ENCODE results near the gene KHDRBS2. TPM values are rescaled to one million over a fixed set of nuclear protein-coding genes. Genes with fewer than 3 reads are reported as not detected.
A peak's percentile ranks its signal among the peaks of the same experiment; 100 is the strongest.

The KHDRBS2 gene
- polyA plus RNA-seq, 1 of the 3 experiments (the other 2 are of a cell fraction): not detected

- POLR2A ChIA-PET: no interaction called here
- H4K20me1 ChIP-seq (ENCODE audit: insufficient read depth): no peaks in the 10 kb centered on the region
- CTCF ChIA-PET: no interaction called here
Observed at GRCh38 chr6:61894536-61894935, 391.5 kb downstream of the KHDRBS2 start.

DNA sequence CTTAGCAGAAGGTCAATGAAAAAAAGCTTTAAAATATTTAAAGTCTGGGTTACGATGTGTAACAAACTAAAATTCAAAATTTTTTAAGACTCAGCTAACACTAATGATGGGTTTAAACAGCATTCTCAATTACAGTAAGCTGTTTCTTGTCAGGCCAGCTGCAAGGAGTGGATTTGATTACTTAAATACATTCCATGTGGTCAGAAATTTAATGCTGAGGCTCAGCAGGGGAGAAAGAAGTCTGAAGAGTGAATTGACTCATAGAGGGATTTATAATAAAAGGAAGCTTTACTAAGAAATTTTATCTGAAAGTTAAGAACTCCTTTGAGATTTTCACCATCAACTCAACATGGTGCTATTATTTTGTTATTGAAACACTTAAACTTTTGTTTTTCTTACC, 398.6 kb downstream of the KHDRBS2 start:
- Histone ChIP-seq H3F3A (replicated peaks; ENCODE audit: insufficient read depth) (no peaks in the 10 kb centered on the region), H3K36me3 (replicated peaks in 1 of 2; ENCODE audit: control insufficient read depth in 1 of 2, insufficient read depth in 2 of 2, low read length in 1 of 2) (no peaks in the 10 kb centered on the region), H3K9ac (no peak overlapping the region), H3K4me1 (ENCODE audit: control insufficient read depth in 1 of 2, insufficient read depth in 2 of 2, low read depth in 1 of 2, low read length in 1 of 2) (no peaks in the 10 kb centered on the region), H3K79me2 (ENCODE audit: insufficient read depth) (no peaks in the 10 kb centered on the region), H2AFZ (ENCODE audit: low read depth) (no peak overlapping the region), H4K20me1 (ENCODE audit: insufficient read depth) (no peaks in the 10 kb centered on the region), H3K27me3 (ENCODE audit: insufficient read depth) (no peaks in the 10 kb centered on the region), H3K27ac (ENCODE audit: low read depth in 2 of 2, low read length in 1 of 2) (no peak overlapping the region), H3K4me2 (no peak overlapping the region), H3K9me3 (no peaks in the 10 kb centered on the region), H3K9me2 (no peaks in the 10 kb centered on the region), H3K4me3 (ENCODE audit: low read depth in 2 of 2, low read length in 1 of 2) (no peak overlapping the region)
- POLR2A ChIA-PET: no interaction called here
- CTCF ChIA-PET: interaction anchor here (0.8 kb wide), 2 partner anchors 9 to 54 kb away, joined by 3 read pairs; no protein-coding TSS in a partner anchor
- WGBS (ENCODE audit: low lambda C conversion rate): 0% methylated on average over 1 of the region's 1 CpG
- DNase-seq: no peak
- TF ChIP-seq TCF12 (IDR thresholded peaks at IDR 0.05) (peak; percentile 30; the same call in 1 of the 2 replicates), TEAD4 (IDR thresholded peaks at IDR 0.05; ENCODE audit: borderline replicate concordance, insufficient read depth) (no peak)

More at GRCh38 chr6:61894536-61894935, 391.5 kb downstream of the KHDRBS2 start:
- Histone ChIP-seq H3K27ac (ENCODE audit: low read depth in 2 of 2, low read length in 1 of 2) (no peak overlapping the region), H3K4me1 (ENCODE audit: control insufficient read depth in 1 of 2, insufficient read depth in 2 of 2, low read depth in 1 of 2, low read length in 1 of 2) (no peaks in the 10 kb centered on the region), H3K9me2 (no peaks in the 10 kb centered on the region), H2AFZ (ENCODE audit: low read depth) (no peak overlapping the region), H3K36me3 (replicated peaks in 1 of 2; ENCODE audit: control insufficient read depth in 1 of 2, insufficient read depth in 2 of 2, low read length in 1 of 2) (no peaks in the 10 kb centered on the region), H3K9me3 (no peaks in the 10 kb centered on the region), H3K4me2 (no peak overlapping the region), H3K79me2 (ENCODE audit: insufficient read depth) (no peaks in the 10 kb centered on the region), H3K9ac (no peak overlapping the region), H3F3A (replicated peaks; ENCODE audit: insufficient read depth) (no peaks in the 10 kb centered on the region), H3K27me3 (ENCODE audit: insufficient read depth) (no peaks in the 10 kb centered on the region), H3K4me3 (ENCODE audit: low read depth in 2 of 2, low read length in 1 of 2) (no peak overlapping the region)
- no peak for DNase-seq
- WGBS (ENCODE audit: low lambda C conversion rate): under 1% methylated on average over 7 of the region's 9 CpGs
- TF ChIP-seq RFX5 (IDR thresholded peaks at IDR 0.05; ENCODE audit: low read length) (no peak), MXI1 (IDR thresholded peaks at IDR 0.05; ENCODE audit: low read depth, low read length) (no peak), FOXJ3 (CRISPR knock-in tag; IDR thresholded peaks at IDR 0.05) (no peak), POLR2AphosphoS5 (IDR thresholded peaks at IDR 0.05; ENCODE audit: low read depth, low read length) (no peak), MEF2A (IDR thresholded peaks at IDR 0.05; ENCODE audit: borderline replicate concordance, low read depth) (no peak)
- TF ChIP-seq, protein P1, sequence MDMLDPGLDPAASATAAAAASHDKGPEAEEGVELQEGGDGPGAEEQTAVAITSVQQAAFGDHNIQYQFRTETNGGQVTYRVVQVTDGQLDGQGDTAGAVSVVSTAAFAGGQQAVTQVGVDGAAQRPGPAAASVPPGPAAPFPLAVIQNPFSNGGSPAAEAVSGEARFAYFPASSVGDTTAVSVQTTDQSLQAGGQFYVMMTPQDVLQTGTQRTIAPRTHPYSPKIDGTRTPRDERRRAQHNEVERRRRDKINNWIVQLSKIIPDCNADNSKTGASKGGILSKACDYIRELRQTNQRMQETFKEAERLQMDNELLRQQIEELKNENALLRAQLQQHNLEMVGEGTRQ (IDR thresholded peaks at IDR 0.05; ENCODE audit: borderline replicate concordance, low read depth, low read length): no peak
- TF ChIP-seq, protein P2, sequence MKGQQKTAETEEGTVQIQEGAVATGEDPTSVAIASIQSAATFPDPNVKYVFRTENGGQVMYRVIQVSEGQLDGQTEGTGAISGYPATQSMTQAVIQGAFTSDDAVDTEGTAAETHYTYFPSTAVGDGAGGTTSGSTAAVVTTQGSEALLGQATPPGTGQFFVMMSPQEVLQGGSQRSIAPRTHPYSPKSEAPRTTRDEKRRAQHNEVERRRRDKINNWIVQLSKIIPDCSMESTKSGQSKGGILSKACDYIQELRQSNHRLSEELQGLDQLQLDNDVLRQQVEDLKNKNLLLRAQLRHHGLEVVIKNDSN (IDR thresholded peaks at IDR 0.05; ENCODE audit: borderline replicate concordance, low read depth): no peak
- TF ChIP-seq, protein P3, sequence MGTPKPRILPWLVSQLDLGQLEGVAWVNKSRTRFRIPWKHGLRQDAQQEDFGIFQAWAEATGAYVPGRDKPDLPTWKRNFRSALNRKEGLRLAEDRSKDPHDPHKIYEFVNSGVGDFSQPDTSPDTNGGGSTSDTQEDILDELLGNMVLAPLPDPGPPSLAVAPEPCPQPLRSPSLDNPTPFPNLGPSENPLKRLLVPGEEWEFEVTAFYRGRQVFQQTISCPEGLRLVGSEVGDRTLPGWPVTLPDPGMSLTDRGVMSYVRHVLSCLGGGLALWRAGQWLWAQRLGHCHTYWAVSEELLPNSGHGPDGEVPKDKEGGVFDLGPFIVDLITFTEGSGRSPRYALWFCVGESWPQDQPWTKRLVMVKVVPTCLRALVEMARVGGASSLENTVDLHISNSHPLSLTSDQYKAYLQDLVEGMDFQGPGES (IDR thresholded peaks at IDR 0.05; ENCODE audit: low read depth, low read length): no peak

Data from SK-N-SH (cell line).